Germinal center (tissue), 1 donor: ENCODE results near the gene LRBA.
"Not testable (repeated sequence)": the region's sequence is repeated elsewhere in the genome, so short reads cannot be mapped to it uniquely, and the experiment has no call there.

ENCODE experiments used
- DNase-seq: peaks from one replicate; pipeline ENCODE4 v3.0.0; 2012; ENCODE audit warnings: mixed read lengths, low spot score

The LRBA gene

DNA sequence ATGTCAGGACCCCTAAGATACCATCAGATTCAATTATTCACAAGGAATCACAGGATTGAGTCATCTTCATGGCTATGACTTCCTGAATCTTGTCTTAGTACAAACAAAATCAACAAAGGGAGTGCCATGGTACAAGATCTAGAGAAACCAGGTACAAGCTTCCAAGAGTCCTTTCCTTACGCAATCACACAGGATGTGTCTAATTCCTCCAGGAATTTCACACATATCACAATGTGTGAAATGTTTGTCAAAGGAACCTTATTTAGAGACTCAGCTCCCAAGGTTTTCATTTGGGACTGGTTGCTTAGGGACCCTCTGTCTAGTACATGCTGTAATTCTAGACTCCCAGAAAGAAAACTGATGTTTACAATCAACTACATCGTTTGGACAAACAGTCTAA is 350.1 kb downstream of the LRBA start:
- no peak for DNase-seq

DNA sequence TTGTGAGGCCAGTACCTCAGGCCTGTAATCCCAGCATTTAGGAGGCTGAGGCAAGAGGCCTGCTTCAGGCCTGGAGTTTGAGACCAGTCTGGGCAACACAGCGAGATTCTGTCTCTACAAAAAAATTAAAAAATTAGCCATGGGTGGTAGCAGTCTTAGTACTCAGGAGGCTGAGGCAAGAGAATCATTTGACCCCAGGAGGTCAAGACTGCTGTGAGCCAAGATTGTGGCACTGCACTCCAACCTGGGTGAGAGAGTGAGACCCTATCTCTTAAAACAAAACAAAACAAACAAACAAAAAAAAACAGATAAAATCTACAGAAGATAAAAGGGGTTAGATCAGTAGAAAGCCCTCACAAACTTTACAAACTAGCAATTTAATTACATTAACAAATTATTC is 352.4 kb downstream of the LRBA start:
- DNase-seq, result no peak

DNA sequence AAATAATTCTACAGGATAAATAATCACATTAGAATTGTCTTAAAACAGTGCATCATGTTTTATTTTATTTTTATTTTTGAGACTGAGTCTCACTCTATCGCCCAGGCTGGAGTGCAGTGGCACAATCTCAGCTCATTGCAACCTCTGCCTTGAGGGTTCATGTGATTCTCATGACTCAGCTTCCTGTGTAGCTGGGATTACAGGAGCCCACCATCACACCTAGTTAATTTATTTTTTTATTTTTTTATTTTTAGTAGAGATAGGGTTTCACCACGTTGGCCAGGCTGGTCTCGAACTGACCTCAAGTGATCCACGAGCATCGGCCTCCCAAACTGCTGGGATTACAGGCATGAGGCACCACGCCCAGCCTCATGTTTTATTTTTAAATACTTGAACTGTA is 353.5 kb downstream of the LRBA start:
- not testable (repeated sequence) for DNase-seq

DNA sequence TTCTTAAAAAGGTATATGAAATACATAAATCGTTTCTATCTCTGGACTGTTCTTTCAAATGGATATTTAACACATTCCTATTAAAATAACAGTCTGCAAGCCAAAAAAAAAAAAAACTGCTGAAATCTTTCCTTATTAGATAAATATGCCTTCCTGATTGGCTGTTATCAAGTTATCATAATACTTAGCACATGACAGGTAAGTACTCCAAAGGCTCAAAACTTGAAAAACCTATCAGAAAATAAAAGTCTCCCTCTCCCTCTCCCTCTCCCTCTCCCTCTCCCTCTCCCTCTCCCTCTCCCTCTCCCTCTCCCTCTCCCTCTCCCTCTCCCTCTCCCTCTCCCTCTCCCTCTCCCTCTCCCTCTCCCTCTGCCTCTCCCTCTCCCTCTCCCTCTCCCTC is 356.8 kb downstream of the LRBA start:
- DNase-seq, result not testable (repeated sequence)

DNA sequence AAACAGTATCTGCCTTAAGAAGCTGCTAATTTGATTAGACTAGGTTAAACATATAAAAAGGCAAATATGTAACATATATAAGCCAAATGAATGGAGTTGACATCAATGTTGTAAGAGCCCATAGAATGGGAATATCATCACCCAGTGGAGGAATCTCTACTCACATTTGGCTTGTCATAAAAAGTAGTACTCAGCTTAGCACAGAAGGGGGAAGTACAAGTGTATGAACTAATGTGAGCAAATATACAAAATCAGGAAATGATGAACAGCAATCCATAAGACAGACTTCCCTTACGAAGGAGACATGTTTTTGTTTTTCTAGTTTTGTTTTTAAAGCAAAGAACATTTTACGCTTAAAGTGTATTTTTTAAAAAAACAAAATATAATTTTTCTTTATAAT is 358.2 kb downstream of the LRBA start:
- no peak for DNase-seq

DNA sequence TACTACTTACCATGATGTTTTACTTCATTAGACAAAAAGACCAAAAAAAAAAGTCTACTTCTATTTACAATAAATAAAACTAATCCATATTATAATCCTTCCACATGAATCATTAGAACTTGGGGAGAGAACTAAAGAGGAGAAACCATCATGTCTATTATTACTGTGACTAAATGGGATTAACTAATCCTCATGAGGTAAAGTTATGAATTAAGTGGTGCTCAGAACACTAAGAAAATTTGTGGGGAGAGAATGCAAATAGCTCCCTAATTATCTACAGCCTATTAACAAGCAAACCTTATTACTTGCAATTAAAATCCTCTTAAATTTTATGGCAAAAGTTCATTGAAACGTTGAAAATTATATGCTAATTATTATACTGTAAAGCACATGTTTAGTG is 364.3 kb downstream of the LRBA start:
- no peak for DNase-seq

DNA sequence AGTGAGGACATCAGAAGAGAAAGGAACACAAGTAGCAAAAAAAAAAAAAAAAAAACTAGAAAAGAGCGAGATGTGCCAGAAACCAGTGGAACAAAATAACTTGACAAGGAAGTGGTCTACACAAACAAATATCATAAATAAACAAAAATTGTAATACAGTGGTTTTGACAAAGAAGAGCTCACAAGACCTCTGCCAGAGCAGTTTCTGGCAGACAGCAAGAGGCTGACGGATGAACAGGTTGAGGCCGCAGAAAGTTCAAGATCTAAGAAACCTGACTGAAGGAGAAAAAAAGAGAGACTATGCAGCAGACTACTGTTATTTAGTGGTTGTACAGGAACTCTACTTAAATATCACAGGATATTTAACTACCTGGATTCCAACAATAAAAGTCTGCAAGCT is 367.0 kb downstream of the LRBA start:
- no peak for DNase-seq

DNA sequence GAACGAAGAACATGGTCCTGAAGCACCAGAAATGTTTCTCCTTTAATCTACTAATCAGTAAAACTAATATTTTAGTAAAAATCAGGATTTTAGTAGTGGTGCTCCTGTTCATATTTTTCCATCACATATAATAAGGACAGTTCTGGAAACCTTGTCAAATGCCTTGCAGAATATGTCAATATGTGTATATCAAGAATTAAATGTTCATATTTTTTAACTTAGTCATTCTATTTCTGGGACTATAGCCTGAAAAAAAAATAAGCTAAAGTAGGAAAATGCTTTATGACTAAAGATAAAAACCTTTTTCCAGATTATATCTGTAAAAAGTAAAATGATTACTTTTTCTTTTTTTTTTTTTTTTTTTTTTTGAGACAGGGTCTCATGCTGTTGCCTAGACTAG is 368.1 kb downstream of the LRBA start:
- DNase-seq, result no peak

DNA sequence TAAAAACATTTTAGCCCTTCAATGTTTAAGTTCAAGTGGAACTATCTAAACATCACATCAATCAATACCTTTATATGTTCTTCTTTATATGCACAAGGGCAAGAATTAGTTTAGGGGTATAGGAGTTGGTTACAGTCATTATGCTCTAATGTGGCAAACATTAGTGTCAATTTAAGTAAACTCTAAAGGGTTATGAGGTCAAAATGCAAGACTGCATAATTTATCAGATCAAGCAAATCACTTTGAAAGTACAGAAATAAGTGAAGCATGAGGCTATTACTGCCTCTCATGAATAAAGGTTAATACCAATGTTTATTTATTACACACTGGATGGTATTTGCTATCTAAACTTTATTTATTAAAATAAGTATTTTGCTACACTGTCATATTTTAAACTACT is 373.5 kb downstream of the LRBA start:
- DNase-seq, result no peak

DNA sequence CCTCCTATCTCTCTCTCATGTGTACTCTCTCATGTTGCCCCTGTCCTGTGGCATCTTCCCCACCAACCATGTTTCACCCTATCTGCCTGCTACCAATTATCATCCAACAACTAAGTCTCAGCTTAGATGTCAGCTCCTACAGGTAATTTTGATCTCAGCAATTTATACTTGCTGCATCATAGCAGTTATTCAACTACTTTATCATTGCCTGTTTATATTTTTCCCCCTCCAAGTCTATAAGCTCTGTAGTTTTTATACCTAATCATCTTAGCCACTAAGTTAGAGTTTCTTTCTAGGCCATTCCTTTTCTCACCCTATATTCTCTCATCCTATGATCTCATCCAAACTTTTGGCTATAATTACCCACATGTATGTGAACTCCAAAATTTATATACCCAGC is 382.4 kb downstream of the LRBA start:
- DNase-seq, result no peak

DNA sequence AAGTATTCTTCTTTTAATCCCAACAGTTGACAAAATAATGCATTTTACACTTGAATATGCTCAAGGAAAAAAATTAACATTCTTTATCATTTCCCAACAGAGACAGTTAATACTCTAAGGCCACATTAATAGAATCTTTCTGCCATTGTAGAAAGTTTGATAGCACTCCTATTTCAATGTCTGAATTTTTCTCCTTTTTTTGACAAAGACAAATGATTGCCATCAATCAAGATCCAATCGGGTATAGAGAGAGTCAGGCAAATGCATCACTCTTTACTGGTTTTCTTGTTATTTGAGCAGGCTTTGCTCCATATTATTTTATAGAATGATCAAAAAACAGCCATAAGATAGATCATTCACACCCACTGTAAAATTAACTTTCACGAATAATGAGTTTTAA is 387.0 kb downstream of the LRBA start:
- DNase-seq, result no peak

DNA sequence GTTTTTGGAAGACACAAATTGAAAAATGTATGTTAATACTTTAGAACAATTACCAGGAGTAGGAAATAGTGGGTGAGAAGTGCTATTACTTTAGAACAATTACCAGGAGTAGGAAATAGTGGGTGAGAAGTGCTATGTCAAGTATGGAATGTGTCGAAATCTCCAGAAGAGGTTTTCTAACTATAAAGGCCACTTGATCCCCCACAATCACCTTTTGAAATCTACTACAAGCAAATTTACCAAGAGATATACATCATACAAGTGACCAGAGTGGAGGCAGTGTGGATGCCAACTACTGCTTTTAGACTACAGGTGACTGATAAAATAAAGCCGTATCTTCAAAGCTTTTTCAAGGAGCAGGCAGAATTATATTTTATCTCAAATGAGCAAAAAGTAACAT is 390.1 kb downstream of the LRBA start:
- DNase-seq, result no peak

DNA sequence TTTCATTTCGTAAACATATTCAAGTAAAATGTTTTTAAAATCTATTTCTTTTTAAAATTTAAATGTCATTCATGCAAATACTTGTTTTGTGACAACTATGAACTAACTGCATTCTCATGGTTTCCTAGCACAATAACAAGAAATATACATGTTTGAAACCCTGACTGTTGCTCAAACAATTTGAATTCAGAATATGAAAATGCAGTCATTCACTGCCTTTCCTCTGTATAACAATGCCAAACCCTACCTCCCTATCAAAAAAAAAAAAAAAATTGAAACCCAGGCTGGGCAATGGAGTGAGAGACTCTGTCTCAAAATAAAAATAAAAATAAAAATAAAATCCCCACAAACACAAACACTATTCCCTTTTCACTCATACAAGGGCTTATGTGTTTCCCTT is 391.0 kb downstream of the LRBA start:
- DNase-seq, result no peak

DNA sequence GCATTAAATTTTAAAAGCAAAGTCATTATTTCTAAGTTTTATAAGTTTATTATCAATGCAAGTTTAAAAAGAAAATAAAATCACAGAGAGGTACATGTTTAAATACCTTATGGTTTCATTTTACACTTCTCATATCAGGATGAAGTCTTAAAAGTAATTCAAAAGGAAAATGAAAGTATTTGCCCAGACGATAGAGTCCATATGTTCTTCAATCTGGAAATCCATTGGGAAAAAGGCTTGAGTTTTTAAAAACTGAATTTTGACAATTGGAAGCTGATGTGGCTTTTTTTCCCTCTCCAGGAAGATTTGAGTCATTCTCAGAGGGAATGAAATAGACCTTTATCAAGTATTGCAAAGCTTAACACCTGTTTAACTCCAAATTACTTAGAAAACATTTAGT is 396.0 kb downstream of the LRBA start:
- DNase-seq, result no peak

DNA sequence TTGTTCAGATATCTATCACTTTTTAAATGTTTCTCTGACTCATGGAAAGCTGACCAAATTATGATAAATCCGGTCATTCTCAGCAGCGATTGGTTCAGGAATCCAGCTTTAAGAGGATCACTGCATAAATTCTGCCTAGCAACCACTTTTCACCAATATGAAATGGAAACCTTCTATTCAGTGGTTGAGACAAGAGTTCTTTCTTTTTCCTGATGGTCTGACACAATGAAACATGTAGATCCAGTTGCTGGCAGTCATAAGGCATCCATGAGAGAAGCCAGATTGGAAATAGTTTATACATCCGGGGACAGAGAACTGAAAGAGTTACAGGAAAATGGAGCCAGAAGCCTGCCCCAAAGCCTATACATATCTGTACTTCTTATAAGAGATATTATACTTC is 406.0 kb downstream of the LRBA start:
- no peak for DNase-seq

DNA sequence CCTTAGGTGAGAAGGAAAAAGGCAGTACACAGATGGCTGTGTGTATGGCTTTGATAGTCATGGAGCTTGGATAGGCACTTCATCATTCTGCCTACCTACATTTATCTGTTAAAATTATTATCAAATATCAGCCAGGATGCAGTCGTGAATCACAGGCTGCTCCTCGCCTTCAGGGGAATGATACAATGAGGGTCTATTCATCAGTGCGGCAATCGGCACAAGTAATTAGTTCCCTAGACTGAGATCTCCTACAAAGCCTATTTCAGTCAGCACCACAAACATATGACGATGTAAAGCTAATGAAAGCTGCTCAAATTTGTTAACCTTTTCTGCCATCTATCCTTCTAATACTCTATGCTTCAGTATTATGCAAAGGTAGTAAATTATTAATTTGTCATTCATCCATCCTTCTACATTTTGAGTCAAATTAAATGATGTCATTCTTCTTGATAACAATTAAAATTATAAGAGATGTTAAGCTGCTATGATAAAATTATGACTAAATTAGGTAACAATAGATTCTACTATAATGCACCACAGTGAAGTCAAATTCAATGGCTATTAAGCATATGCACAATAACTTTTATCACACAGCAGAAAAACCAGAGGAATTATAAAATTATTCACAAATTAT is 414.2 kb downstream of the LRBA start:
- DNase-seq, result no peak

DNA sequence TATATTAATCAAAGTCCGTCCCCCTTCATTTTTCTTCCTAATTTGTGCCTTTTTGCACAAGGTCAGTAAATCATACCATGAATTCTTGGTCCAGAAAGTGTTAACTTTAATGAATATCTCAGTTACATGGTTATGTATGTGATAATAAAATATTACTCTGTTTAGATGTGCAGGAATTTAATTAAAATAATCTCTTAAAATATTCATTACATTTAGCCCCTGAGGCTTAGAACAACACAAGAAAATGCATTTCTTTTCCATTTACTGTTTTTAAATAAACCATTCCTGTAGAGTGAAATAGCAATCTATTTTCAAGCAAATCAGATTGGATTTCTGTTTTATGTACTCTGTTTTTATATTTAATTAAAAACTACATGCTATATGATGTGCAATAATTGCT is 415.5 kb downstream of the LRBA start:
- DNase-seq, result no peak

DNA sequence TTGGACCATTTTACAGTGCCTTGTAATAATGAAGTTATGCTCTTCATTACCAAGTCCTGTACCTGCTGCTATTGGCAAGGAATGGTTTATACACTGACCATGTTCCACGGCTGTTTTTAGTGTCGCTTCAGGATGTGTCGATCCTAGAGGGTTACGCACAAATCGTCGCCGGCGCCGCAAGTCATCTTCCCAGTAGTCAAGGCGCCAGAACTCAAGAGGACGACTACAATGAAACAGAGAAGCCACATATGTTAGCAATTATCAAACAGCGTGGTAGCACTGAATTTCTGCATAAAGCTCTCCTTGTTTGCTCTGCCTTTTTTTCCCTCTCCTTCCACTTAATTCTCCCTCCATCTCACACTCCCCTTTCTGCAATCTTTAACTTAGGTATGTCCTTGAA is 416.2 kb downstream of the LRBA start:
- DNase-seq, result no peak

DNA sequence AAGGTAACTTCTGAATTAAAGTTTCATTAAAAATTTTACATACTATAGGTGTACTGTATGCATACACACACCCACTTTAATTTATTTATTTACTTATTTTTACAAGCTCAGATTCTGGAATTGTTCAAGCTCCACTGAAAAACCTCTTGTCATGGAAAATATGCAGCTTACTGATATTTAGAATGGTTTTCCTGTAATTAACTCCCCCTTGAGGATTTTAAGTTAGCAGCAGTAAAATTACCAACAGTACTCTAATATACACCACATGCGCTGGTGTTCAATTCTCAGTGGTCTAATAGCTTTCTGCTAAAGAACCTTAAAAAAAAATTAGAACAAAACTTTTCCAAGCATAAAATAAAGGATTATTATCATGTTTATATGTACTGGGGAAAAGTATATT is 421.1 kb downstream of the LRBA start:
- no peak for DNase-seq

DNA sequence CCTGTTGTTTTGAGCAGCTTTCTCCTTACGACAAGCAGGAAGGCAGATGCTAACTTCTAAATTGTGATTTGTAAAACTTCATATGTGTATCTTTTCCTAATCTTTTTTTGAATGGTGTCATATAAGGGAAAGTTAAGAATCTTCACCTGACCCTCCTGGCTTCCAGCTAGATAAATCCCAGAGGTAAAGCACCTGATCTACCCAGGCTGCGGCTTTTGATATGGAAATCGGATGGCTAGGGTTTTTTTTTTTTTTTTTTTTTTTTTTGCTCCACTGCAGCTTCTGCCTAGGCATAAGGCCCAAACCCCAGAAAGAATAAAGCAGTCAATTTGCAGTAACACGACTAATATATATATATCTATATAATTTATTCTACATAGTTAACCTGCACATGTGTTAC is 423.2 kb downstream of the LRBA start:
- DNase-seq, result no peak

DNA sequence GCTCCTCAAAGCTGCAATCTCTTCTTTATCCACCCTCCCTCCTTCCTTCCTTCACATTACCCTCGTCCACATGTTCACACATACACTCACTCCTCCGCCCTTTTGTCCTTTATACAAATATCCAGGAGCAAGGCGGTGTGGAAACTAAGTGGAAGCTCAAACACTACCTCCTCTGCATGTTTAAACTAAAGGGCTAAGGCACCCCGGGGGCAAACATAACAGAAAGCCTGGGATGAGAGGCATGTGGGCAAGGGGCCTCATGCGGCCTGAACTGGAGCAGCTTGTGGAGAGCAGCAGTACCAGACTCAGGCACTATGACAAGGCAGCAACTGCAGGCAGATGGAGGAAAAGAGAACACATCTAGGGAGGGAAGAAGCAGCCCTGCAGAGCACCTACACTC is 423.7 kb downstream of the LRBA start:
- no peak for DNase-seq

DNA sequence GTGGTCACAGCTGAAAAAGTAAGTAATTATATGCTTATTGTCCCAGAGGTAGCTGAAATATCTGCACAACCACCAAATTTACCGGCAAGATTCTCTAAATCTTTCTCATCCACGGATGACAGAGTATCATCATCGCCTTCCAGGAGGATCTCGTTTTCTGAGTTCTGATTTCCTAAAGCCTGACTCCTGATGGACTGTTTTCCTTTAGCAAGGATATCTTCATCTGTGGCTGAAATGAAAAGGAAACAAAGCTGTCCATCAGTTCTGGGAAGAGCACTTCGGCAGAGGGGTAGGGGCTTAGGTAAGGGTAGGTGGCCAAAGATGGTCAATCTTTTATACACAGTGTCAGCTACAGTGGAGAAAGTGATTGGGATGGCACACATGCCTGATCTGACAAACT is 424.5 kb downstream of the LRBA start:
- DNase-seq, result no peak

DNA sequence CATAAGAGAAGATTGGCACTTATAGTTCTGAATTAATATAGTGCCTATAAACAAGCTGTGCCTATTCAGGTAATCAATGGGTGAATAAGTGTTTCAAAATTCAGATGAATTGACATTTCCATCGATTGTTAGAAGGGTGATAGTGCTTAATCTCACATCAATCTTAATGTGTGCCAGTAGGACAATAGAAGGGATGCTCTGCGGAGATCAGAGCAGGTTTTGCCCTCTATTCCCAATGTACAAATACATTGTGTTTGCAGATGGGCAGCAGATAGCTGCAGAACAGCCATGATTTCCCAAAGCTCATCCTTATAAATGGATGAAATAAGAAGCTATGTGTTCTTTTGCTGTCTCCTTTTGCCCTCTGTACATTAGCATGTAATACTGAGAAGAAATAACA is 425.9 kb downstream of the LRBA start:
- DNase-seq, result no peak

DNA sequence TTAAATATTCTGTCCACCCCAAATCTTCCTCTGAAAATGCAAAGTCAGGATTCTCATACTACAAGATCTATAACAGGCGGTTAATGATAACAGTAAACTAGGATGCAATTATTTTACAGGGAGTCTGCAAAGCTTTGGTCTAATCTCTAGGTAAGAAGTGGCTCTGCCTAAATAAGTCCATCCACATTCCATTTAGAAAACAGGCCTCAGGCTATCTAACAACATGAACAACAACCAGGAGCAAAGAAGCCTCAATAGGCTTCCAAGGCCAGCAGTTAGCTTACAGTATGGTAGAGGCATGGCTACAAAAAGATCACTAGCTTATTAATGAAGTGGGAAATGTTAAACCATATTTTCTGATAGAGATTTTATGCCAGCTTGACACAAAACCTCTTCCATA is 426.8 kb downstream of the LRBA start:
- no peak for DNase-seq
